H1 (cell line): ENCODE results near the gene PIAS1. TPM values are rescaled to one million over a fixed set of nuclear protein-coding genes. Genes with fewer than 3 reads are reported as not detected.

Experiments
- CTCF ChIA-PET: fragments of 300-600 bp; sonication (Branson Sonifier 250); formaldehyde crosslinking; loops from one replicate; lab custom pipeline; 2021; ENCODE audit not compliant: partially characterized antibody; lab: Charles Lee
- POLR2A ChIA-PET: fragments of 300-600 bp; sonication (Branson Sonifier 250); formaldehyde crosslinking; loops from one replicate; lab custom pipeline; 2021; ENCODE audit warnings: inconsistent platforms; ENCODE audit not compliant: partially characterized antibody; lab: Charles Lee
- DNase-seq, 2 experiments: peaks; one replicate each; pipeline versions ENCODE4 v3.0.0 to v3.0.0-alpha.2; 2010 to 2022; ENCODE audit warnings: low spot score in 2 of 2, low read depth in 1 of 2, mixed read lengths in 1 of 2
- FAIRE-seq: peaks from 2 replicates; lab custom pipeline; 2011; peaks lifted over from hg19 to GRCh38; lab: Jason Lieb, UNC
- H2AFZ ChIP-seq: 2 replicates; pipeline ENCODE4 v1.8.1; 2012; ENCODE audit warnings: low read length, inconsistent platforms
- H2AK5ac ChIP-seq: 2 replicates; pipeline ENCODE4 v1.6.1; 2013; ENCODE audit warnings: low read depth, low read length
- H2BK120ac ChIP-seq: replicated peaks from 2 replicates; pipeline ENCODE3; 2013; ENCODE audit warnings: low read depth, low read length, inconsistent platforms
- H2BK12ac ChIP-seq: 2 replicates; pipeline ENCODE4 v1.6.1; 2013; ENCODE audit warnings: low read depth, low read length
- H2BK15ac ChIP-seq: 2 replicates; pipeline ENCODE4 v1.6.1; 2013; ENCODE audit warnings: low read length
- H2BK20ac ChIP-seq: 2 replicates; pipeline ENCODE4 v1.6.1; 2013; ENCODE audit warnings: low read length
- H2BK5ac ChIP-seq: 2 replicates; pipeline ENCODE4 v1.6.1; 2013; ENCODE audit warnings: low read depth, low read length
- H3K14ac ChIP-seq: 2 replicates; pipeline ENCODE4 v1.6.1; 2013; ENCODE audit warnings: inconsistent platforms; ENCODE audit not compliant: insufficient read length
- H3K18ac ChIP-seq: 2 replicates; pipeline ENCODE4 v1.6.1; 2013; ENCODE audit warnings: low read length; ENCODE audit errors: extremely low read depth
- H3K23ac ChIP-seq: 2 replicates; pipeline ENCODE4 v1.6.1; 2013; ENCODE audit warnings: inconsistent platforms; ENCODE audit not compliant: insufficient read length
- H3K23me2 ChIP-seq: 2 replicates; pipeline ENCODE4 v1.6.1; 2013; ENCODE audit warnings: low read depth, low read length
- H3K27ac ChIP-seq: 2 replicates; pipeline ENCODE4 v1.6.1; 2011; ENCODE audit warnings: low read depth, low read length, inconsistent platforms
- H3K27me3 ChIP-seq, 4 experiments: replicated peaks in 1 of 4; 1 replicate in 1 of 4; 2 replicates in 3 of 4; pipeline versions ENCODE4 v1.6.1 to v1.8.1; 2011 to 2013; ENCODE audit warnings: low read length in 3 of 4, mild to moderate bottlenecking in 3 of 4, inconsistent platforms in 2 of 4, mixed read lengths in 2 of 4, moderate library complexity in 1 of 4; ENCODE audit not compliant: control insufficient read depth in 3 of 4, insufficient read depth in 3 of 4; ENCODE audit errors: extremely low read depth in 1 of 4
- H3K36me3 ChIP-seq, 4 experiments: 2 replicates each; pipeline versions ENCODE4 v1.6.1 to v1.8.1; 2011 to 2013; ENCODE audit warnings: mild to moderate bottlenecking in 4 of 4, low read length in 3 of 4, moderate library complexity in 2 of 4, control low read depth in 1 of 4, inconsistent platforms in 1 of 4; ENCODE audit not compliant: insufficient read depth in 4 of 4, control insufficient read depth in 2 of 4
- H3K4ac ChIP-seq: replicated peaks from 2 replicates; pipeline ENCODE3; 2013; ENCODE audit warnings: low read length, low read depth, mixed read lengths, inconsistent platforms; ENCODE audit not compliant: insufficient read length
- H3K4me1 ChIP-seq, 4 experiments: replicated peaks in 1 of 4; 1 replicate in 1 of 4; 2 replicates in 3 of 4; pipeline versions ENCODE4 v1.6.1 to v1.8.1; 2011 to 2013; ENCODE audit warnings: low read length in 3 of 4, inconsistent platforms in 2 of 4, mixed read lengths in 1 of 4; ENCODE audit not compliant: insufficient read depth in 4 of 4, control insufficient read depth in 3 of 4
- H3K4me2 ChIP-seq, 2 experiments: 2 replicates each; pipeline versions ENCODE4 v1.6.1 to v1.8.1; 2011 to 2013; ENCODE audit warnings: low read depth in 2 of 2, low read length in 2 of 2, control low read depth in 1 of 2, inconsistent platforms in 1 of 2, mild to moderate bottlenecking in 1 of 2; ENCODE audit not compliant: insufficient read depth in 1 of 2
- H3K4me3 ChIP-seq, 4 experiments: fragments of 200-600, 300-600 bp in 1 of 4; sonication (generic), shearing (Covaris generic), sonication (Bioruptor Twin) in 1 of 4; 2 replicates each; pipeline versions ENCODE4 v1.5.1 to v1.8.1; 2011 to 2016; ENCODE audit warnings: low read length in 4 of 4, low read depth in 3 of 4, control low read depth in 2 of 4, inconsistent platforms in 2 of 4, mild to moderate bottlenecking in 2 of 4, mixed read lengths in 1 of 4, moderate library complexity in 1 of 4; ENCODE audit not compliant: insufficient read depth in 2 of 4; ENCODE audit errors: extremely low read depth in 1 of 4
- H3K56ac ChIP-seq: replicated peaks from 2 replicates; pipeline ENCODE3; 2013; ENCODE audit warnings: low read depth, mild to moderate bottlenecking, mixed read lengths, low read length, inconsistent platforms; ENCODE audit not compliant: insufficient read length
- H3K79me1 ChIP-seq: 2 replicates; pipeline ENCODE4 v1.6.1; 2013; ENCODE audit warnings: low read depth, low read length, control low read depth
- H3K79me2 ChIP-seq, 2 experiments: 2 replicates each; pipeline versions ENCODE4 v1.6.1 to v1.8.1; 2012 to 2013; ENCODE audit warnings: low read length in 2 of 2, mild to moderate bottlenecking in 2 of 2, inconsistent platforms in 1 of 2; ENCODE audit not compliant: insufficient read depth in 2 of 2, control insufficient read depth in 1 of 2
- H3K9ac ChIP-seq, 4 experiments: replicated peaks in 1 of 4; 1 replicate in 1 of 4; 2 replicates in 3 of 4; pipeline versions ENCODE4 v1.6.1 to v1.8.1; 2011 to 2013; ENCODE audit warnings: low read depth in 3 of 4, low read length in 3 of 4, control low read depth in 2 of 4, mild to moderate bottlenecking in 2 of 4, moderate library complexity in 2 of 4, inconsistent platforms in 1 of 4; ENCODE audit errors: extremely low read depth in 1 of 4
- H3K9me3 ChIP-seq, 2 experiments: 2 replicates each; pipeline versions ENCODE4 v1.6.1 to v1.8.1; 2012 to 2013; ENCODE audit warnings: mild to moderate bottlenecking in 2 of 2, moderate library complexity in 2 of 2, control low read depth in 1 of 2, inconsistent platforms in 1 of 2, low read depth in 1 of 2, low read length in 1 of 2, mixed read lengths in 1 of 2; ENCODE audit not compliant: insufficient read depth in 2 of 2
- H4K20me1 ChIP-seq, 2 experiments: replicated peaks in 1 of 2; 2 replicates each; pipeline versions ENCODE3 to v1.8.1; 2011 to 2013; ENCODE audit warnings: inconsistent platforms in 2 of 2, low read length in 2 of 2, mild to moderate bottlenecking in 1 of 2; ENCODE audit not compliant: insufficient read depth in 2 of 2, control insufficient read depth in 1 of 2
- H4K5ac ChIP-seq: 2 replicates; pipeline ENCODE4 v1.6.1; 2013; ENCODE audit warnings: low read length, low read depth, mixed read lengths, inconsistent platforms; ENCODE audit not compliant: insufficient read length
- H4K8ac ChIP-seq: 2 replicates; pipeline ENCODE4 v1.8.0; 2013; ENCODE audit warnings: mild to moderate bottlenecking, moderate library complexity, low read length, inconsistent platforms; ENCODE audit not compliant: insufficient read depth; ENCODE audit errors: extremely low read depth
- H4K91ac ChIP-seq: replicated peaks from 2 replicates; pipeline ENCODE3; 2013; ENCODE audit warnings: low read length, mixed read lengths, inconsistent platforms; ENCODE audit not compliant: insufficient read length
- BACH1 ChIP-seq: IDR thresholded peaks from 2 replicates; pipeline ENCODE4 v1.6.1; 2012; ENCODE audit warnings: low read length, improper control_type of control experiment
- NANOG ChIP-seq: IDR thresholded peaks from 2 replicates; pipeline ENCODE4 v1.6.1; 2011; ENCODE audit warnings: low read length, low read depth, mild to moderate bottlenecking, inconsistent platforms; ENCODE audit not compliant: insufficient read depth, poor library complexity, severe bottlenecking
- PHF8 ChIP-seq: fragments of 200-600 bp; sonication (generic); conservative IDR thresholded peaks from 2 replicates; pipeline ENCODE4 v1.7.1; 2012; ENCODE audit warnings: low read depth, mild to moderate bottlenecking, inconsistent platforms, low read length, moderate library complexity
- RBBP5 ChIP-seq: IDR thresholded peaks from 2 replicates; pipeline ENCODE4 v1.7.1; 2012; ENCODE audit warnings: low read depth, mild to moderate bottlenecking, inconsistent platforms, low read length, moderate library complexity, borderline replicate concordance
- SIN3A ChIP-seq, 2 experiments: IDR thresholded peaks in 1 of 2; conservative IDR thresholded peaks in 1 of 2; 2 replicates each; pipeline ENCODE4 v1.6.1; 2011 to 2012; ENCODE audit warnings: low read length in 2 of 2, improper control_type of control experiment in 1 of 2, low read depth in 1 of 2, mild to moderate bottlenecking in 1 of 2
- SRF ChIP-seq: IDR thresholded peaks from 2 replicates; pipeline ENCODE4 v1.6.1; 2011; ENCODE audit warnings: mild to moderate bottlenecking, low read depth, low read length, moderate library complexity
- WGBS, 2 experiments: shearing (Covaris generic) in 1 of 2; methylation state at CpG; one replicate each; pipeline versions ENCODE4 v1.1.6 to v1.1.7; 2013 to 2015; ENCODE audit warnings: low lambda C conversion rate in 2 of 2, mixed read lengths in 2 of 2, inconsistent platforms in 1 of 2, low coverage in 1 of 2, missing lambda C conversion rate in 1 of 2; ENCODE audit not compliant: insufficient replicate concordance in 2 of 2, insufficient coverage in 1 of 2, insufficient read length in 1 of 2; ENCODE audit errors: extremely low coverage in 1 of 2, missing lambda C conversion rate in 1 of 2; 5-methylcytosine and 5-hydroxymethylcytosine counted together
- polyA plus RNA-seq, 7 experiments: library from polyadenylated mRNA; depleted of rRNA in 3 of 7; stranded (reverse) in 5 of 7; unstranded in 2 of 7; fragments of >200 nt in 5 of 7; fragments of 200-250 nt in 2 of 7; gene quantifications; 1 replicate in 5 of 7; 2 replicates in 1 of 7; 4 replicates in 1 of 7; pipeline versions ENCODE4 v1.2.1 to v1.2.3, GENCODE V29; 2011 to 2013; ENCODE audit warnings: missing spikeins in 2 of 7, mixed read lengths in 2 of 7
- total RNA-seq: library from RNA; stranded (reverse); fragmentation: NEBNext Ultra II Directional; extraction: Animal tissue kit (Norgen Biotek cat#: 25700); gene quantifications from 2 replicates; pipeline ENCODE4 v1.2.1, GENCODE V29; 2021

PIAS1 gene
- total and polyA plus RNA-seq, 2 of the 8 experiments (the other 6 are each of a cell fraction or from before 2014, with no cell fraction given) = 30.8 to 34.5 TPM

DNA sequence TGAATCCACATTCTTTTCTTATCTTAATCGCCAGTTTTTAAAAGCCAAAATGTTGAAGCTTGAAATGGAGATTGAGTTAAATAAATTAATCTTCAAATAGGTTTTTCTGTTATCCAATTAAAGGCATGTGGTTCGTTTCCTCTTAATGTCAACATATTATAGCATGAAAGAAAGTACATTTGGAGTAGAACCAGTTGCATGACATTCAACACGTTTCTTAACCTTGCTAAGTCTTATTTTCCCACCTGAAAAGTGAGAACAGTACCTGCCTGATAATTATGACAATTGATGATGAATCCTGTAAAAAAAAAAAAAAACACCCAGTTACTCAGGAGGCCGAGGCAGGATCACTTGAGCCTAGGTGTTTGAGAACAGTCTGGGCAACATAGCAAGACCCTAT, 29.3 kb downstream of the PIAS1 start:
- no peak overlapping the region for H2BK12ac ChIP-seq
- no peak overlapping the region for H2AK5ac ChIP-seq
- ChIA-PET CTCF (no interaction called here), POLR2A (no interaction called here)
- H2BK20ac ChIP-seq = no peak overlapping the region
- H3K4ac ChIP-seq = no peak overlapping the region
- H2BK120ac ChIP-seq = no peak overlapping the region
- H3K23ac ChIP-seq = no peak overlapping the region
- H3K18ac ChIP-seq = no peak overlapping the region
- H2BK15ac ChIP-seq = no peak overlapping the region
- no peak overlapping the region for H3K56ac ChIP-seq
- H2BK5ac ChIP-seq = no peak overlapping the region
- H3K4me3 ChIP-seq = no peak overlapping the region
- DNase-seq = no peak
- no peak overlapping the region for H3K27ac ChIP-seq
- H4K91ac ChIP-seq = no peak overlapping the region
- H3K9me3 ChIP-seq = no peaks in the 10 kb centered on the region
- no peak overlapping the region for H3K9ac ChIP-seq
- no peaks in the 10 kb centered on the region for H3K27me3 ChIP-seq
- H3K23me2 ChIP-seq = no peaks in the 10 kb centered on the region
- H3K4me1 ChIP-seq = no peaks in the 10 kb centered on the region
- peaks cover 0 to 95% of the 10 kb centered on the region in 2 experiments; a peak in 3 of 4 replicates for H3K79me2 ChIP-seq
- H4K8ac ChIP-seq = no peak overlapping the region
- H3K36me3 ChIP-seq = peaks cover 0 to 12% (median 0%) of the 10 kb centered on the region in 4 experiments; a peak in 2 of 8 replicates
- no peak overlapping the region for H4K5ac ChIP-seq
- no peak overlapping the region for H3K4me2 ChIP-seq
- TF ChIP-seq NANOG = no peak
- TF ChIP-seq SRF = no peak
- no peak for TF ChIP-seq SIN3A (conservative IDR thresholded peaks at IDR 0.05 in 1 of 2, IDR thresholded peaks at IDR 0.05 in 1 of 2; ENCODE audit: low read depth in 1 of 2, low read length in 2 of 2)
- no peak for TF ChIP-seq PHF8
- TF ChIP-seq BACH1 = no peak
- TF ChIP-seq RBBP5 = no peak
- 87% methylated on average over 4 of the region's 4 CpGs; no CpG with 5 or more reads in 1 of the 2 experiments for WGBS, 2 experiments
- H3K79me1 ChIP-seq = 0 out of 2 replicates have a peak, but pooled peaks cover 2% of the 10 kb centered on the region
- no peak overlapping the region for H2AFZ ChIP-seq
- peaks cover 2% of the 10 kb centered on the region in 2 experiments for H4K20me1 ChIP-seq
- no peak for FAIRE-seq
- H3K14ac ChIP-seq = no peak overlapping the region
